D721Med (cell line): Measurements from ENCODE around the gene CASP9.
"Not testable (repeated sequence)": the region's sequence is repeated elsewhere in the genome, so short reads cannot be mapped to it uniquely, and the experiment has no call there.

Experiments used
- DNase-seq: peaks from one replicate; pipeline ENCODE4 v3.0.0; 2011; ENCODE audit warnings: low spot score; ENCODE audit not compliant: insufficient read length
- FAIRE-seq: peaks from 2 replicates; lab custom pipeline; 2011; peaks lifted over from hg19 to GRCh38; lab: Jason Lieb, UNC
- TF ChIP-seq, protein P1 (sequence below): IDR thresholded peaks from 2 replicates; pipeline ENCODE4 v1.5.1; 2012; ENCODE audit warnings: mild to moderate bottlenecking, control low read depth; ENCODE audit not compliant: insufficient read depth; ENCODE audit errors: missing control alignments

The CASP9 gene

DNA sequence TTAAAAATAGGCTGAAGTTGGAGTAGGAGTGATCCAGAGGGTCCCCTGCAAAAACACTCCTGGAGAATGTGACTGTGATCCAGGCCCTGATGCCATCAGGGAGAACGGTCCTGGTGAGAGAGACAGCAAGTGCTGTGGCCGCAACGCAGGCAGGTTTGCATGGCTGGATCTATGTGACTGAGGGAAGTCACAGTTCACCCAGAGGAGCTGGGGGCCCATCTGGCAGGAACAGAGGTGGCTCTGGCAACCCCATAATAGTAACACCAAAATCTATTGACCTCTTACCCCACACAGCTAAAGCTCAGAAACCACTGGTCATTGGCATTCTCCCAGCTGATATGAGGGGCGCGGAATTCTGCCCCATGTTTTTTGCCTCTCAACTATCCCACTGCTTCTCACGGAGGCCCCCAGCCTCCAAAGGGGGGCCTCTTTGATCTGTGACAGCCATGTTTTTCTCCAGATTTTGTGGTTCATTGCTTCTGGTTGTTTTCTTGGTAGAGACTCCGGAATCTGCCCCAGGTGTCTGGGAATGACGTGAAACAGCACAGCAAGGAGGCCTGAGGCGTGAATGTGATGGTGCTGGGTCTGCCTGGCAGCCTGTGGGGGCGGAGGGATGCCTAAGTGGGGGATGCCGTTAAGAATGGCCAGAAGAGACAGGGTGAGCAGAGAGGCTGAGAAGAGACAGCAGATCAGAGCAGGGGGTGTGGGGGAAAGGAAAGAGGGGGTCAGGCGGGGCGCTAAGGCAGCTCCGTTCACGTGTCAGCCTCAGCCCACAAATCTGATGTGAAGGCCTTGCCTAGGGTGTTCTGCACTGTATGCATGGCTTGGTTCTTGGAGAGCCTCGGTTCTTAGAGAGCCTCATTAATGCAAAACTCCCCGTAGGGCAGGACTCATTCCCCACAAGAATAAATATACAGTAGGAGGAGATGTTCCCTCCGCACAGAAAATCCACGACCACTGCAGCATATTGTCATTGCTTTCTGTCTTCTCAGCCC, 23.5 kb downstream of the CASP9 start:
- TF ChIP-seq, protein P1, sequence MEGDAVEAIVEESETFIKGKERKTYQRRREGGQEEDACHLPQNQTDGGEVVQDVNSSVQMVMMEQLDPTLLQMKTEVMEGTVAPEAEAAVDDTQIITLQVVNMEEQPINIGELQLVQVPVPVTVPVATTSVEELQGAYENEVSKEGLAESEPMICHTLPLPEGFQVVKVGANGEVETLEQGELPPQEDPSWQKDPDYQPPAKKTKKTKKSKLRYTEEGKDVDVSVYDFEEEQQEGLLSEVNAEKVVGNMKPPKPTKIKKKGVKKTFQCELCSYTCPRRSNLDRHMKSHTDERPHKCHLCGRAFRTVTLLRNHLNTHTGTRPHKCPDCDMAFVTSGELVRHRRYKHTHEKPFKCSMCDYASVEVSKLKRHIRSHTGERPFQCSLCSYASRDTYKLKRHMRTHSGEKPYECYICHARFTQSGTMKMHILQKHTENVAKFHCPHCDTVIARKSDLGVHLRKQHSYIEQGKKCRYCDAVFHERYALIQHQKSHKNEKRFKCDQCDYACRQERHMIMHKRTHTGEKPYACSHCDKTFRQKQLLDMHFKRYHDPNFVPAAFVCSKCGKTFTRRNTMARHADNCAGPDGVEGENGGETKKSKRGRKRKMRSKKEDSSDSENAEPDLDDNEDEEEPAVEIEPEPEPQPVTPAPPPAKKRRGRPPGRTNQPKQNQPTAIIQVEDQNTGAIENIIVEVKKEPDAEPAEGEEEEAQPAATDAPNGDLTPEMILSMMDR = no peak
- no peak for DNase-seq
- FAIRE-seq = no peak

DNA sequence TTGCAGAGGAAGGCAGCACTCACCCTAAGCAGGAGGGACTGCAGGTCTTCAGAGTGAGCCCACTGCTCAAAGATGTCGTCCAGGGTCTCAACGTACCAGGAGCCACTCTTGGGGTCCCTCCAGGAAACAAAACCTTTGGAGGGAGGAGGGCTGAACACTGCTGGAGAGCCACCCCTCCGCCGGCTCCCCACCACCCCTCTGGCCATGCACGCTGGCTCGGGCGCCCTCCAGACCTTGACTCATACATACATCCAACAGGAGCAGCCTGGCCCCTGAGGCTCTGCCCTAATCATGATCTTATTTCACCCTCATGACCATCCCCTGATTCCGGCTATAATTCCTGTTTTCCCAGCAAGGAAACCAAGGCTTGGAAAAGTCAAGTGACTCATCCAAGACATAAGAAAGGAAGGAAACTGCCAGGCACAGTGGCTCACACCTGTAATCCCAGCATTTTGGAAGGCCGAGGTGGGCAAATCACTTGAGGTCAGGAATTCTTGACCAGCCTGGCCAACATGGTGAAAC, 30.1 kb downstream of the CASP9 start:
- TF ChIP-seq, protein P1 = no peak
- DNase-seq (no peak), FAIRE-seq (no peak)

DNA sequence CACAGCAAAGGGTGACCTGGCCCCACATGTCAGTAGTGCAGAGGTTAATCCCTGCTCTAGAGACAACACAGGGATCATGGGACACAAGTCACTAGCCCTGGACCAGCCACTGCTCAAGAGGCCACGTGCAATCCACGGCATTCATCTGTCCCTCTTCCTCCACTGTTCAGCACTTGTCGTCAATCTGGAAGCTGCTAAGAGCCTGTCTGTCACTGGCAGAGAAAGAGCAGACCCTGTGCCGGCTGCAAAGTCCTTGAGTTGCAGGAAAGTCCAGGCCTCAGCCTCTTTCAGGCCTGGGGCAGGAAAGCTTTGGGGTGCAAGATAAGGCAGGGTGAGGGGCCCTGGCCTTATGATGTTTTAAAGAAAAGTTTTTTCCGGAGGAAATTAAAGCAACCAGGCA, 31.4 kb downstream of the CASP9 start:
- DNase-seq (no peak), FAIRE-seq (no peak)
- TF ChIP-seq, protein P1 = no peak

DNA sequence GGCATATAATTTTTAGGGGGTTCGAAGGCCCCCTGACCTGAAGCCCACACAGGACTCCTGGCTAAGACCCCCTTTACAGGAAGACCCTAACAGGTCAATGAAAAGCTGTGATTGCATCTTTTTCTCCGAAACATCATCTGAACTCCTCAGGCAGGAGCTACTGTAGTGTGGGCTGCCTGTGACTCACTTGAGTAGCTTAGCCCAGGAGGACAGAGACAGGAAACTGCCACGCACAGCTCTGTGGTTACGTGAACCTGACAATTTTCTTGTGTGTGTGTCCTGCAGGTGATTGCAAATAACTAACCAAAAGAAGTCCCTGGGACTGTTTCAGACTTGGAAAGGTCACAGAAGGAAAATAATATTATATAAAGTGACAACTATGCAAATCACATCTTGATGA, 33.0 kb downstream of the CASP9 start:
- not testable (repeated sequence) for FAIRE-seq, DNase-seq

DNA sequence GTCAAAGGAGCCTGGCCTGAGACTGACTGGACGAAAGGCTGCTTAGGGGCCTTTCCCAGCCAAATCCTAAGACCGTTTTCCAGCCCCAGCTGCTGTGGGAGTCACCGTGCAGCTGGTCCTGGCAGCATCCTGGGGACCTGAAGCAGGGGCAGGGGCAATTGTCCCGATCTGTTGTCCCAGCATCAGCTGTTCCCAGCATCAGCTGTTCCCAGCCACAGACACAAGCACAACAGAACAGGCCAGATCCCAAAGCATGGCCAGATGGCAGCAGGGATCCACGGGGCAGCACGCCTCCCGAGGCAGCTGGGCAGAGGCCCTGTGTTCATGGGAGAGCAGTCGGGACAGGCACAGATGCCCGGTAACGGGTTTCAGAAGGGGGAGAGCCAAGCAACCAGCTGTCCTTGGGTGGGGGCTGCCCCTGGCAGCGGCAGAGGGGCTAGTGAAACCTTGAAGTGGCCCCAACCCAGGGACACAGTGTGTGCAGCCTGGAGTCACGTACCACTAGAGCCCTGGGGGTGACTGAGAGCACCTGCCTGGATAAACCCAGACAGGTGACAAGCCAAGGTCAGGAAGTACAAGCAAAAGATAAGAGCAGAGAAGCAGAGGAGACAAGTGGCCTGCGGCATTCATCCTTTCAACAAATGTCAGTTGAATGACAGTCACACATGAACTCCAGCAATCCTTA, 34.8 kb downstream of the CASP9 start:
- DNase-seq (no peak), FAIRE-seq (no peak)
- TF ChIP-seq, protein P1 = no peak

DNA sequence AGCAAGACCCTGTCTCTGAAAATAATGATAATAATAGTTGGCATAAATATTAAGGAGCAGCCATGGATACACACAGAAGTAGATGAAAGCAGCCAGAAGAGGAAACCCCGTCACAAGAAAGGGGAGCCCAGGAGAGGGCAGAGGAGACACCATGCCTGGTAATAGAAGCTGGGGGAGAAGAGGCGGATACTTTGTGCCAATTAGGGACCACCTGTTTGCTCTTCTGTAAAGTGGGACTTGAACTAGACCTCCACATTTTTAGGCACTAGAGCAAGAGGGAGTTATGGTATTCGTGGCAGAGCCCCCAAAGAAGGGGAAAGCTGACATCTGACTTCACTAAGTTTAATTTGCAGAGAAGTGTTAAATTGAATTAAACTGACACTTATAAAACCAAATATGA, 35.6 kb downstream of the CASP9 start:
- TF ChIP-seq, protein P1 = no peak
- no peak for FAIRE-seq

DNA sequence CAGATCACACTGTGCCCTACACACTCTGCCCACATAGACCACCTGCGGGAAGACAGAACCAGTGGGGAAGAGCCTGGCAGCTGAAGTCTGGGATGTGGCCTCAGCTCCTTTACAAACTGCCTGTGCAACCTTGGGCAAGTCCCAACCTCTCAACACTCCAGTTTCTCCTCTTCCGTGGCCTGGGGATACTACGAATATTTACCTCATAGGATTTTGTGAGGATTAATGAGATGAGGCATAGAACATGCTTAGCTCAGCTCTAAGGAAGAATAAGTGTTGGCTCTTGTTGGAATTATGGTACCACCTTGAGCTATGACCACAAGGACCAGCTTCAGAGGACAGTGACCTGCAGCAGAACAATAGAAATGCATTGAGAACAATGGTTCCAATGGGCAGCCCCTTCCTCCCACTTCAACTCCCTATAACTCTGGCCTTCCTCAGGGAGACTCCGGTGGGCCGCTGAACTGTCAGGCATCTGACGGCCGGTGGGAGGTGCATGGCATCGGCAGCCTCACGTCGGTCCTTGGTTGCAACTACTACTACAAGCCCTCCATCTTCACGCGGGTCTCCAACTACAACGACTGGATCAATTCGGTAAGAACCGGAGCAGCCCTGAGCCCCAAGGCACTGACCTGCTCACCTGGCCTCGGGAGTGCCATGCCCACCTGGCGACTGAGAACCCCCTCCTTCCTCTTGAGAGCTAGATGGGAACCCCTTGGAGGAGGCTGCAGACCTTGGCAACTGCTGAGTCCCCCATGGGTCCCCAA, 37.0 kb downstream of the CASP9 start:
- not testable (repeated sequence) for FAIRE-seq

More for the DNA sequence above, 35.6 kb downstream of the CASP9 start:
- no peak for DNase-seq

More for the DNA sequence above, 37.0 kb downstream of the CASP9 start:
- not testable (repeated sequence) for DNase-seq
